H1 (cell line): ENCODE results near the gene FBXO41. TPM values are rescaled to one million over a fixed set of nuclear protein-coding genes. Genes with fewer than 3 reads are reported as not detected.

Experiments
- CTCF ChIA-PET: fragments of 300-600 bp; sonication (Branson Sonifier 250); formaldehyde crosslinking; loops from one replicate; lab custom pipeline; 2021; ENCODE audit not compliant: partially characterized antibody; lab: Charles Lee
- POLR2A ChIA-PET: fragments of 300-600 bp; sonication (Branson Sonifier 250); formaldehyde crosslinking; loops from one replicate; lab custom pipeline; 2021; ENCODE audit warnings: inconsistent platforms; ENCODE audit not compliant: partially characterized antibody; lab: Charles Lee
- DNase-seq, 2 experiments: peaks; one replicate each; pipeline versions ENCODE4 v3.0.0 to v3.0.0-alpha.2; 2010 to 2022; ENCODE audit warnings: low spot score in 2 of 2, low read depth in 1 of 2, mixed read lengths in 1 of 2
- FAIRE-seq: peaks from 2 replicates; lab custom pipeline; 2011; peaks lifted over from hg19 to GRCh38; lab: Jason Lieb, UNC
- H2AFZ ChIP-seq: 2 replicates; pipeline ENCODE4 v1.8.1; 2012; ENCODE audit warnings: low read length, inconsistent platforms
- H2AK5ac ChIP-seq: 2 replicates; pipeline ENCODE4 v1.6.1; 2013; ENCODE audit warnings: low read depth, low read length
- H2BK120ac ChIP-seq: replicated peaks from 2 replicates; pipeline ENCODE3; 2013; ENCODE audit warnings: low read depth, low read length, inconsistent platforms
- H2BK12ac ChIP-seq: 2 replicates; pipeline ENCODE4 v1.6.1; 2013; ENCODE audit warnings: low read depth, low read length
- H2BK15ac ChIP-seq: 2 replicates; pipeline ENCODE4 v1.6.1; 2013; ENCODE audit warnings: low read length
- H2BK20ac ChIP-seq: 2 replicates; pipeline ENCODE4 v1.6.1; 2013; ENCODE audit warnings: low read length
- H2BK5ac ChIP-seq: 2 replicates; pipeline ENCODE4 v1.6.1; 2013; ENCODE audit warnings: low read depth, low read length
- H3K14ac ChIP-seq: 2 replicates; pipeline ENCODE4 v1.6.1; 2013; ENCODE audit warnings: inconsistent platforms; ENCODE audit not compliant: insufficient read length
- H3K18ac ChIP-seq: 2 replicates; pipeline ENCODE4 v1.6.1; 2013; ENCODE audit warnings: low read length; ENCODE audit errors: extremely low read depth
- H3K23ac ChIP-seq: 2 replicates; pipeline ENCODE4 v1.6.1; 2013; ENCODE audit warnings: inconsistent platforms; ENCODE audit not compliant: insufficient read length
- H3K23me2 ChIP-seq: 2 replicates; pipeline ENCODE4 v1.6.1; 2013; ENCODE audit warnings: low read depth, low read length
- H3K27ac ChIP-seq: 2 replicates; pipeline ENCODE4 v1.6.1; 2011; ENCODE audit warnings: low read depth, low read length, inconsistent platforms
- H3K27me3 ChIP-seq, 4 experiments: replicated peaks in 1 of 4; 1 replicate in 1 of 4; 2 replicates in 3 of 4; pipeline versions ENCODE4 v1.6.1 to v1.8.1; 2011 to 2013; ENCODE audit warnings: low read length in 3 of 4, mild to moderate bottlenecking in 3 of 4, inconsistent platforms in 2 of 4, mixed read lengths in 2 of 4, moderate library complexity in 1 of 4; ENCODE audit not compliant: control insufficient read depth in 3 of 4, insufficient read depth in 3 of 4; ENCODE audit errors: extremely low read depth in 1 of 4
- H3K36me3 ChIP-seq, 4 experiments: 2 replicates each; pipeline versions ENCODE4 v1.6.1 to v1.8.1; 2011 to 2013; ENCODE audit warnings: mild to moderate bottlenecking in 4 of 4, low read length in 3 of 4, moderate library complexity in 2 of 4, control low read depth in 1 of 4, inconsistent platforms in 1 of 4; ENCODE audit not compliant: insufficient read depth in 4 of 4, control insufficient read depth in 2 of 4
- H3K4ac ChIP-seq: replicated peaks from 2 replicates; pipeline ENCODE3; 2013; ENCODE audit warnings: low read length, low read depth, mixed read lengths, inconsistent platforms; ENCODE audit not compliant: insufficient read length
- H3K4me1 ChIP-seq, 4 experiments: replicated peaks in 1 of 4; 1 replicate in 1 of 4; 2 replicates in 3 of 4; pipeline versions ENCODE4 v1.6.1 to v1.8.1; 2011 to 2013; ENCODE audit warnings: low read length in 3 of 4, inconsistent platforms in 2 of 4, mixed read lengths in 1 of 4; ENCODE audit not compliant: insufficient read depth in 4 of 4, control insufficient read depth in 3 of 4
- H3K4me2 ChIP-seq, 2 experiments: 2 replicates each; pipeline versions ENCODE4 v1.6.1 to v1.8.1; 2011 to 2013; ENCODE audit warnings: low read depth in 2 of 2, low read length in 2 of 2, control low read depth in 1 of 2, inconsistent platforms in 1 of 2, mild to moderate bottlenecking in 1 of 2; ENCODE audit not compliant: insufficient read depth in 1 of 2
- H3K4me3 ChIP-seq, 4 experiments: fragments of 200-600, 300-600 bp in 1 of 4; sonication (generic), shearing (Covaris generic), sonication (Bioruptor Twin) in 1 of 4; 2 replicates each; pipeline versions ENCODE4 v1.5.1 to v1.8.1; 2011 to 2016; ENCODE audit warnings: low read length in 4 of 4, low read depth in 3 of 4, control low read depth in 2 of 4, inconsistent platforms in 2 of 4, mild to moderate bottlenecking in 2 of 4, mixed read lengths in 1 of 4, moderate library complexity in 1 of 4; ENCODE audit not compliant: insufficient read depth in 2 of 4; ENCODE audit errors: extremely low read depth in 1 of 4
- H3K56ac ChIP-seq: replicated peaks from 2 replicates; pipeline ENCODE3; 2013; ENCODE audit warnings: low read depth, mild to moderate bottlenecking, mixed read lengths, low read length, inconsistent platforms; ENCODE audit not compliant: insufficient read length
- H3K79me1 ChIP-seq: 2 replicates; pipeline ENCODE4 v1.6.1; 2013; ENCODE audit warnings: low read depth, low read length, control low read depth
- H3K79me2 ChIP-seq, 2 experiments: 2 replicates each; pipeline versions ENCODE4 v1.6.1 to v1.8.1; 2012 to 2013; ENCODE audit warnings: low read length in 2 of 2, mild to moderate bottlenecking in 2 of 2, inconsistent platforms in 1 of 2; ENCODE audit not compliant: insufficient read depth in 2 of 2, control insufficient read depth in 1 of 2
- H3K9ac ChIP-seq, 4 experiments: replicated peaks in 1 of 4; 1 replicate in 1 of 4; 2 replicates in 3 of 4; pipeline versions ENCODE4 v1.6.1 to v1.8.1; 2011 to 2013; ENCODE audit warnings: low read depth in 3 of 4, low read length in 3 of 4, control low read depth in 2 of 4, mild to moderate bottlenecking in 2 of 4, moderate library complexity in 2 of 4, inconsistent platforms in 1 of 4; ENCODE audit errors: extremely low read depth in 1 of 4
- H3K9me3 ChIP-seq, 2 experiments: 2 replicates each; pipeline versions ENCODE4 v1.6.1 to v1.8.1; 2012 to 2013; ENCODE audit warnings: mild to moderate bottlenecking in 2 of 2, moderate library complexity in 2 of 2, control low read depth in 1 of 2, inconsistent platforms in 1 of 2, low read depth in 1 of 2, low read length in 1 of 2, mixed read lengths in 1 of 2; ENCODE audit not compliant: insufficient read depth in 2 of 2
- H4K20me1 ChIP-seq, 2 experiments: replicated peaks in 1 of 2; 2 replicates each; pipeline versions ENCODE3 to v1.8.1; 2011 to 2013; ENCODE audit warnings: inconsistent platforms in 2 of 2, low read length in 2 of 2, mild to moderate bottlenecking in 1 of 2; ENCODE audit not compliant: insufficient read depth in 2 of 2, control insufficient read depth in 1 of 2
- H4K5ac ChIP-seq: 2 replicates; pipeline ENCODE4 v1.6.1; 2013; ENCODE audit warnings: low read length, low read depth, mixed read lengths, inconsistent platforms; ENCODE audit not compliant: insufficient read length
- H4K8ac ChIP-seq: 2 replicates; pipeline ENCODE4 v1.8.0; 2013; ENCODE audit warnings: mild to moderate bottlenecking, moderate library complexity, low read length, inconsistent platforms; ENCODE audit not compliant: insufficient read depth; ENCODE audit errors: extremely low read depth
- H4K91ac ChIP-seq: replicated peaks from 2 replicates; pipeline ENCODE3; 2013; ENCODE audit warnings: low read length, mixed read lengths, inconsistent platforms; ENCODE audit not compliant: insufficient read length
- CHD1 ChIP-seq: IDR thresholded peaks from 2 replicates; pipeline ENCODE4 v1.6.1; 2012; ENCODE audit warnings: low read depth, low read length, improper control_type of control experiment
- CTBP2 ChIP-seq: IDR thresholded peaks from 2 replicates; pipeline ENCODE4 v1.7.0; 2011; ENCODE audit warnings: borderline replicate concordance, mild to moderate bottlenecking, moderate library complexity, mixed read lengths, low read length; ENCODE audit not compliant: insufficient read depth, insufficient read length
- EGR1 ChIP-seq: IDR thresholded peaks from 2 replicates; pipeline ENCODE4 v1.6.1; 2011; ENCODE audit warnings: low read depth, low read length, borderline replicate concordance
- EZH2 ChIP-seq: fragments of 200-600 bp; sonication (generic); IDR thresholded peaks from 2 replicates; pipeline ENCODE4 v1.7.1; 2012; ENCODE audit warnings: low read depth, mild to moderate bottlenecking, moderate library complexity, low read length, inconsistent platforms; ENCODE audit not compliant: severe bottlenecking
- JUN ChIP-seq: IDR thresholded peaks from 2 replicates; pipeline ENCODE4 v1.6.1; 2011; ENCODE audit warnings: low read depth, mild to moderate bottlenecking, improper control_type of control experiment, low read length
- POLR2A ChIP-seq, 2 experiments: IDR thresholded peaks; 1 replicate in 1 of 2; 2 replicates in 1 of 2; pipeline ENCODE4 v1.6.1; 2011; ENCODE audit warnings: low read depth in 2 of 2, low read length in 2 of 2, mild to moderate bottlenecking in 2 of 2; ENCODE audit errors: control extremely low read depth in 1 of 2
- POLR2AphosphoS5 ChIP-seq: IDR thresholded peaks from 2 replicates; pipeline ENCODE4 v1.6.1; 2011; ENCODE audit warnings: low read depth, low read length
- RAD21 ChIP-seq, 2 experiments: IDR thresholded peaks in 1 of 2; conservative IDR thresholded peaks in 1 of 2; 2 replicates each; pipeline ENCODE4 v1.6.1; 2011; ENCODE audit warnings: low read depth in 2 of 2, low read length in 2 of 2, improper control_type of control experiment in 1 of 2, inconsistent platforms in 1 of 2, mild to moderate bottlenecking in 1 of 2, moderate library complexity in 1 of 2
- RNF2 ChIP-seq: fragments of 200-900, 300-1000 bp; sonication (generic); IDR thresholded peaks from 2 replicates; pipeline ENCODE4 v1.7.1; 2016; ENCODE audit warnings: borderline replicate concordance, low read depth, mild to moderate bottlenecking, antibody characterized with exemption, low read length; ENCODE audit not compliant: poor library complexity, severe bottlenecking; ENCODE audit errors: missing control alignments
- SP1 ChIP-seq: IDR thresholded peaks from 2 replicates; pipeline ENCODE4 v1.6.1; 2011; ENCODE audit warnings: low read depth, low read length
- TBP ChIP-seq: IDR thresholded peaks from 2 replicates; pipeline ENCODE4 v1.6.1; 2011; ENCODE audit warnings: low read depth, low read length, improper control_type of control experiment
- TCF12 ChIP-seq: IDR thresholded peaks from 2 replicates; pipeline ENCODE4 v1.6.1; 2011; ENCODE audit warnings: low read depth, mild to moderate bottlenecking, low read length
- WGBS, 2 experiments: shearing (Covaris generic) in 1 of 2; methylation state at CpG; one replicate each; pipeline versions ENCODE4 v1.1.6 to v1.1.7; 2013 to 2015; ENCODE audit warnings: low lambda C conversion rate in 2 of 2, mixed read lengths in 2 of 2, inconsistent platforms in 1 of 2, low coverage in 1 of 2, missing lambda C conversion rate in 1 of 2; ENCODE audit not compliant: insufficient replicate concordance in 2 of 2, insufficient coverage in 1 of 2, insufficient read length in 1 of 2; ENCODE audit errors: extremely low coverage in 1 of 2, missing lambda C conversion rate in 1 of 2; 5-methylcytosine and 5-hydroxymethylcytosine counted together
- polyA plus RNA-seq, 7 experiments: library from polyadenylated mRNA; depleted of rRNA in 3 of 7; stranded (reverse) in 5 of 7; unstranded in 2 of 7; fragments of >200 nt in 5 of 7; fragments of 200-250 nt in 2 of 7; gene quantifications; 1 replicate in 5 of 7; 2 replicates in 1 of 7; 4 replicates in 1 of 7; pipeline versions ENCODE4 v1.2.1 to v1.2.3, GENCODE V29; 2011 to 2013; ENCODE audit warnings: missing spikeins in 2 of 7, mixed read lengths in 2 of 7
- total RNA-seq: library from RNA; stranded (reverse); fragmentation: NEBNext Ultra II Directional; extraction: Animal tissue kit (Norgen Biotek cat#: 25700); gene quantifications from 2 replicates; pipeline ENCODE4 v1.2.1, GENCODE V29; 2021
- TF ChIP-seq, protein P1 (sequence below): IDR thresholded peaks from 2 replicates; pipeline ENCODE4 v1.6.1; 2011; ENCODE audit warnings: low read depth, mild to moderate bottlenecking, low read length; ENCODE audit not compliant: insufficient read depth

FBXO41 gene
- total and polyA plus RNA-seq, 2 of the 8 experiments (the other 6 are each of a cell fraction or from before 2014, with no cell fraction given), result 11.2 to 14.3 TPM

GRCh38 chr2:73291093-73291460 is 6.8 kb upstream of the FBXO41 start:
- Histone ChIP-seq H3K36me3 (no peaks in the 10 kb centered on the region; a peak in 1 of 8 replicates), H3K18ac (no peak overlapping the region), H3K56ac (no peak overlapping the region), H2AFZ (no peak overlapping the region), H3K23me2 (peaks cover 12% of the 10 kb centered on the region), H2BK20ac (no peak overlapping the region), H4K20me1 (peaks cover 9 to 15% of the 10 kb centered on the region in 2 experiments), H4K8ac (no peak overlapping the region), H3K79me1 (no peaks in the 10 kb centered on the region), H3K9ac (no peak overlapping the region), H4K5ac (no peak overlapping the region), H3K4ac (no peak overlapping the region), H2BK12ac (no peak overlapping the region), H3K14ac (no peak overlapping the region), H3K4me1 (peaks cover 0 to 11% (median 3%) of the 10 kb centered on the region in 4 experiments; a peak in 4 of 7 replicates), H2BK15ac (no peak overlapping the region), H3K27me3 (peaks cover 28 to 70% (median 58%) of the 10 kb centered on the region in 4 experiments), H3K23ac (no peak overlapping the region), H3K4me2 (peak overlapping the region; percentile 78 to 90), H2AK5ac (no peak overlapping the region), H2BK120ac (no peak overlapping the region), H3K9me3 (no peaks in the 10 kb centered on the region), H2BK5ac (no peak overlapping the region), H3K4me3 (peak overlapping the region; percentile 37 to 68 (median 46); a peak in 6 of 8 replicates), H3K27ac (no peak overlapping the region), H3K79me2 (no peaks in the 10 kb centered on the region; a peak in 1 of 4 replicates), H4K91ac (no peak overlapping the region)
- FAIRE-seq, result no peak
- POLR2A ChIA-PET, result interaction anchor here (1.2 to 2.5 kb wide), 6 partner anchors 11 to 57 kb away, joined by 3 to 8 read pairs (median 5); partner anchors contain the start of gene CCT7
- CTCF ChIA-PET, result interaction anchor here (0.7 to 6.5 kb wide), 19 partner anchors 15 to 122 kb away, joined by 3 to 122 read pairs (median 11); partner anchors contain the start of gene CCT7
- DNase-seq, result peak; percentile 36 to 90
- WGBS, 2 experiments, result 10% methylated on average over 34 of the region's 34 CpGs; no CpG with 5 or more reads in 1 of the 2 experiments
- TF ChIP-seq POLR2A (IDR thresholded peaks at IDR 0.05; ENCODE audit: control extremely low read depth in 1 of 2, low read depth in 2 of 2, low read length in 2 of 2) (no peak), RNF2 (no peak), RAD21 (IDR thresholded peaks at IDR 0.05 in 1 of 2, conservative IDR thresholded peaks at IDR 0.05 in 1 of 2; ENCODE audit: low read depth in 2 of 2, low read length in 2 of 2) (no peak), JUN (no peak), SP1 (no peak), EZH2 (no peak), TBP (no peak), EGR1 (no peak), CHD1 (no peak), CTBP2 (no peak), POLR2AphosphoS5 (no peak), TCF12 (no peak)
- TF ChIP-seq, protein P1, sequence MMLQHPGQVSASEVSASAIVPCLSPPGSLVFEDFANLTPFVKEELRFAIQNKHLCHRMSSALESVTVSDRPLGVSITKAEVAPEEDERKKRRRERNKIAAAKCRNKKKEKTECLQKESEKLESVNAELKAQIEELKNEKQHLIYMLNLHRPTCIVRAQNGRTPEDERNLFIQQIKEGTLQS, result no peak
